BLaER1 treated with 17β-estradiol and CSF1 and Interleukin-3, amounts not matched to agents 10 nM and 100 nM (cell line): ENCODE results near the gene GARNL3.

Experiments
- H3K27ac ChIP-seq, 11 experiments: shearing (Covaris generic); formaldehyde crosslinking; 2 replicates each; pipeline ENCODE4 v1.8.1; 2022
- H3K27me3 ChIP-seq, 11 experiments: shearing (Covaris generic); formaldehyde crosslinking; 2 replicates each; pipeline ENCODE4 v1.8.1; 2022
- H3K36me3 ChIP-seq, 11 experiments: shearing (Covaris generic); formaldehyde crosslinking; 2 replicates each; pipeline ENCODE4 v1.8.1; 2022
- H3K4me1 ChIP-seq, 10 experiments: shearing (Covaris generic); formaldehyde crosslinking; 2 replicates each; pipeline ENCODE4 v1.8.1; 2022
- H3K4me2 ChIP-seq, 11 experiments: shearing (Covaris generic); formaldehyde crosslinking; 2 replicates each; pipeline ENCODE4 v1.8.1; 2022
- H3K4me3 ChIP-seq, 10 experiments: shearing (Covaris generic); formaldehyde crosslinking; 2 replicates each; pipeline ENCODE4 v1.8.1; 2022
- H3K9ac ChIP-seq, 11 experiments: shearing (Covaris generic); formaldehyde crosslinking; 2 replicates each; pipeline ENCODE4 v1.8.1; 2022
- H3K9me3 ChIP-seq, 11 experiments: shearing (Covaris generic); formaldehyde crosslinking; replicated peaks in 1 of 11; 2 replicates each; pipeline ENCODE4 v1.8.1; 2022
- H4K20me1 ChIP-seq, 11 experiments: shearing (Covaris generic); formaldehyde crosslinking; 2 replicates each; pipeline ENCODE4 v1.8.1; 2022
- Cebpa-rat ChIP-seq, 11 experiments: shearing (Covaris generic); IDR thresholded peaks; 2 replicates each; pipeline ENCODE4 v1.8.1; 2022

The GARNL3 gene

DNA sequence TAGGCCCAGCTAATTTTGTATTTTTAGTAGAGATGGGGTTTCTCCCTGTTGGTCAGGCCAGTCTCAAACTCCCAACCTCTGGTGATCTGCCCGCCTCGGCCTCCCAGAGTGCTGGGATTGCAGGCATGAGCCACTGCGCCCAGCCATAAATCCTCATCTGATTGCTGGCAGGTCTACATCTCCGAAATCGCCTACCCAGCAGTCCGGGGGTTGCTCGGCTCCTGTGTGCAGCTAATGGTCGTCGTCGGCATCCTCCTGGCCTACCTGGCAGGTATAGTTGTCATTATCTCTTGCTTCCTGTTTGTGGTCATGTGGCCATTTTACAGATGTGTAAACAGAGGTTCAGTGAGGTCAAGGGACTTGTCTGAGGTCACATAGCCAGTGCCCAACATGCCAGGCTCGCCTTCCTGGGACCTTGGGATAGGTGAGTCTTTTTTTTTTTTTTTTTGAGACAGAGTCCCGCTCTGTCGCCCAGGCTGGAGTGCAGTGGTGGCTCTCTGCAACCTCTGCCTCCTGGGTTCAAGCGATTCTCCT is 135.2 kb downstream of the GARNL3 start:
- Histone ChIP-seq H3K27me3 (peaks cover 16 to 34% (median 28%) of the 10 kb centered on the region in 11 experiments; a peak in 21 of 22 replicates), H3K4me2 (no peak overlapping the region), H4K20me1 (peaks cover 0 to 54% (median 18%) of the 10 kb centered on the region in 11 experiments; a peak in 17 of 22 replicates), H3K4me1 (peaks cover 16 to 23% (median 19%) of the 10 kb centered on the region in 10 experiments), H3K9me3 (no peaks in the 10 kb centered on the region), H3K27ac (no peak overlapping the region), H3K4me3 (no peak overlapping the region), H3K9ac (no peak overlapping the region), H3K36me3 (peaks cover 0 to 43% (median 9%) of the 10 kb centered on the region in 11 experiments; a peak in 12 of 22 replicates)
- no peak for TF ChIP-seq Cebpa-rat (IDR thresholded peaks at IDR 0.05)

DNA sequence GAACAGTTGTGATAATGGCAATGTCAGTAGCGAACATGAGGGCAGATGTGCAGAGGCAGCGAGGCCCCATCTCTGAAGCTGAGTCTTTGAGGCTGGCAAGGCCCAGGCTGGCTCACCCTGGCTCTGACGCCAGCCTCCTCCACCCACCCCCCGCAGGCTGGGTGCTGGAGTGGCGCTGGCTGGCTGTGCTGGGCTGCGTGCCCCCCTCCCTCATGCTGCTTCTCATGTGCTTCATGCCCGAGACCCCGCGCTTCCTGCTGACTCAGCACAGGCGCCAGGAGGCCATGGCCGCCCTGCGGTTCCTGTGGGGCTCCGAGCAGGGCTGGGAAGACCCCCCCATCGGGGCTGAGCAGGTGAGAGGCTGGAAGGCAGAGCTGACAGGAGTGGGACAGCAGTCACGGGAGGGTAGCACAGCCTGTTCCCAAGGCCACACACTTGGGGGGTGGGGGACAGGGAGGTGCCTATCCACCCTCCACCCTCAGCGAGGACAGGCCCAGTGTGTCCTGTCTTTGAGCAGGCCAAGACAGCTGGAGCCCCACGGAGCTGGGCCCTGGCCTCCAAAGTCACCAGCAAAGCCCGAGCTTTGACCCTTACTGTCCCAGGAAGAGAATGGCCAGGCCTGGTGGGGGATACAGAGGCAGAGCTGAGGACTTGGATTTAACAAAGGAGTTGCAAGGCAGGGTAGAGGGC is 138.0 kb downstream of the GARNL3 start:
- TF ChIP-seq Cebpa-rat (IDR thresholded peaks at IDR 0.05) = no peak
- Histone ChIP-seq H3K27ac (no peak overlapping the region), H3K9me3 (no peaks in the 10 kb centered on the region), H3K4me1 (peaks cover 10 to 24% (median 13%) of the 10 kb centered on the region in 10 experiments), H3K36me3 (peaks cover 0 to 61% (median 10%) of the 10 kb centered on the region in 11 experiments; a peak in 13 of 22 replicates), H3K27me3 (peaks cover 0 to 15% (median 12%) of the 10 kb centered on the region in 11 experiments; a peak in 16 of 22 replicates), H3K9ac (no peak overlapping the region), H3K4me3 (no peak overlapping the region), H4K20me1 (peaks cover 0 to 68% (median 18%) of the 10 kb centered on the region in 11 experiments; a peak in 17 of 22 replicates), H3K4me2 (no peak overlapping the region)

DNA sequence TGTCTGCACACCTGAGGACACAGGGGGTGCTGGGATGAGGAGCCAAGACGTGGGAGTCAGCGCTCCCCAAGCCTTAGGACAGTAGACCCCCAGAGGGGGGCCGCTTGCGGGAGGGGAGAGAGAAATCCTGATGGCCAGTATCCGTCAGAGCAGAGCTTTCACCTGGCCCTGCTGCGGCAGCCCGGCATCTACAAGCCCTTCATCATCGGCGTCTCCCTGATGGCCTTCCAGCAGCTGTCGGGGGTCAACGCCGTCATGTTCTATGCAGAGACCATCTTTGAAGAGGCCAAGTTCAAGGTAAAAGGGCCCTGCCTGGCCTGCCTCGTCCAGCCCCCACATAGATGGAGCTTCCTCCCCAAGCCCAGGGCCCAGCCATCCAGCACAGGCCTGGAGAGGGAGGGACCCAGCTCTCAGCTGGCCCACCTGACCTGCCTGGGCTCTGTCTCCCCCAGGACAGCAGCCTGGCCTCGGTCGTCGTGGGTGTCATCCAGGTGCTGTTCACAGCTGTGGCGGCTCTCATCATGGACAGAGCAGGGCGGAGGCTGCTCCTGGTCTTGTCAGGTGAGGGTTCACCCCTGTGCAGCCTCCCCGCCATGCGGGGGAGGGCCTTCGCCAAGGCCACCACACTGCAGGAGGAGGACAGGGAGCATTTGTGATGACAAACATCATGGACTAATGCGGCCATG is 139.1 kb downstream of the GARNL3 start:
- peaks cover 0 to 61% (median 10%) of the 10 kb centered on the region in 11 experiments; a peak in 13 of 22 replicates for H3K36me3 ChIP-seq
- no peaks in the 10 kb centered on the region for H3K9me3 ChIP-seq
- H3K9ac ChIP-seq = no peak overlapping the region
- no peak overlapping the region for H3K4me2 ChIP-seq
- H3K4me3 ChIP-seq = no peak overlapping the region
- TF ChIP-seq Cebpa-rat (IDR thresholded peaks at IDR 0.05) = no peak
- peaks cover 0 to 4% (median 2%) of the 10 kb centered on the region in 11 experiments; a peak in 11 of 22 replicates for H3K27me3 ChIP-seq
- peaks cover 0 to 14% (median 3%) of the 10 kb centered on the region in 10 experiments; a peak in 17 of 20 replicates for H3K4me1 ChIP-seq
- peaks cover 0 to 57% (median 8%) of the 10 kb centered on the region in 11 experiments; a peak in 17 of 22 replicates for H4K20me1 ChIP-seq
- H3K27ac ChIP-seq = no peak overlapping the region

DNA sequence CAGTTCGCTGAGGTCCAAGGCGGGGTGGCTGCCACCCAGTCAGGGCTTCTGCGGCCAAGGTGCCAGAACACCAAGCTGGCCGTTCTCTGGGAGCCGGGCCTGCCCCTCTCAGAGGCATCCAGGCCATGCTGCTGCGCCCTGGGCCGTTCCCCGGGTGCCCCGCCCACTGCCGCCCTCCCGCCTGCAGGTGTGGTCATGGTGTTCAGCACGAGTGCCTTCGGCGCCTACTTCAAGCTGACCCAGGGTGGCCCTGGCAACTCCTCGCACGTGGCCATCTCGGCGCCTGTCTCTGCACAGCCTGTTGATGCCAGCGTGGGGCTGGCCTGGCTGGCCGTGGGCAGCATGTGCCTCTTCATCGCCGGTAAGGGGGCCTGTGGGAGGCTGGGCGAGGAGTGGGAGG is 140.1 kb downstream of the GARNL3 start:
- Histone ChIP-seq H3K4me1 (peaks cover 0 to 12% (median under 1%) of the 10 kb centered on the region in 10 experiments; a peak in 6 of 20 replicates), H3K9ac (no peak overlapping the region), H4K20me1 (peaks cover 0 to 49% (median 0%) of the 10 kb centered on the region in 11 experiments; a peak in 9 of 22 replicates), H3K27ac (no peak overlapping the region), H3K36me3 (peaks cover 0 to 60% (median 10%) of the 10 kb centered on the region in 11 experiments; a peak in 13 of 22 replicates), H3K4me3 (no peak overlapping the region), H3K4me2 (no peak overlapping the region), H3K27me3 (no peaks in the 10 kb centered on the region), H3K9me3 (no peaks in the 10 kb centered on the region)
- TF ChIP-seq Cebpa-rat (IDR thresholded peaks at IDR 0.05) = no peak

DNA sequence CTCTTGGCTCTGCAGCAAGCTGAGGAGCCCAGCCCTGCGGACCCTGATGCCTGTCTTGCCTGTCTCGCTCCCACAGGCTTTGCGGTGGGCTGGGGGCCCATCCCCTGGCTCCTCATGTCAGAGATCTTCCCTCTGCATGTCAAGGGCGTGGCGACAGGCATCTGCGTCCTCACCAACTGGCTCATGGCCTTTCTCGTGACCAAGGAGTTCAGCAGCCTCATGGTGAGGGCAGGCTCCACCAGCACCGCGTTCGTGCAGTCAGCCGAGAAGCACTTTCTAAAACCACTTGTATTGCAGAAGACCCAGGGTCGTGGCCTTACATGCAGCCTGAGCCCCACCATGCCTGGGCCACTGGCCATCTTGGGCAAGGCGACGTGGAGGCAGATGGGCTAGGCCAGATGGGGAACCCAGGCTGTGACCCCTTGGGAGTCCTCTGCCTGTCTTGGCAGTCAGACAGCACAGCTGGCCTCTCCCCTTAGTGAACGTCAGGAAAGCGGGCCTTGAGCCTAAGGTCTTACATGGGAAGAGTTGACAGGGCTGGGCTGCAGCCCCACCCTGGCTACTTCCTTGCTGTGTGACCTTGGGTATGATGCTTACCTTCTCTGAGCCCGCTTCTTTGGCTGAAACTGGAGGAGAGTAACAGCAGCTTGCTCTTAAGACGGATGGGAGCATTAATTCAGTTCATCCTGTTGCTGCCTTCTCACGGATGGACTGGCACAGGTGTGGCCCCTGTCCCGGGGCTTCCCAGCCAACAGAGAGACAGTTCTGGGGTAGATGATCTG is 141.0 kb downstream of the GARNL3 start:
- Histone ChIP-seq H3K9me3 (no peaks in the 10 kb centered on the region), H3K4me2 (no peak overlapping the region), H3K9ac (peak overlapping the region in 1 of 11 experiments; percentile 3; a peak in 1 of 22 replicates), H3K27ac (no peak overlapping the region), H4K20me1 (peaks cover 0 to 49% (median 0%) of the 10 kb centered on the region in 11 experiments; a peak in 7 of 22 replicates), H3K36me3 (peaks cover 0 to 51% (median 10%) of the 10 kb centered on the region in 11 experiments; a peak in 13 of 22 replicates), H3K4me1 (peaks cover 0 to 12% (median 7%) of the 10 kb centered on the region in 10 experiments; a peak in 13 of 20 replicates), H3K27me3 (no peaks in the 10 kb centered on the region), H3K4me3 (no peak overlapping the region)
- TF ChIP-seq Cebpa-rat (IDR thresholded peaks at IDR 0.05) = no peak

DNA sequence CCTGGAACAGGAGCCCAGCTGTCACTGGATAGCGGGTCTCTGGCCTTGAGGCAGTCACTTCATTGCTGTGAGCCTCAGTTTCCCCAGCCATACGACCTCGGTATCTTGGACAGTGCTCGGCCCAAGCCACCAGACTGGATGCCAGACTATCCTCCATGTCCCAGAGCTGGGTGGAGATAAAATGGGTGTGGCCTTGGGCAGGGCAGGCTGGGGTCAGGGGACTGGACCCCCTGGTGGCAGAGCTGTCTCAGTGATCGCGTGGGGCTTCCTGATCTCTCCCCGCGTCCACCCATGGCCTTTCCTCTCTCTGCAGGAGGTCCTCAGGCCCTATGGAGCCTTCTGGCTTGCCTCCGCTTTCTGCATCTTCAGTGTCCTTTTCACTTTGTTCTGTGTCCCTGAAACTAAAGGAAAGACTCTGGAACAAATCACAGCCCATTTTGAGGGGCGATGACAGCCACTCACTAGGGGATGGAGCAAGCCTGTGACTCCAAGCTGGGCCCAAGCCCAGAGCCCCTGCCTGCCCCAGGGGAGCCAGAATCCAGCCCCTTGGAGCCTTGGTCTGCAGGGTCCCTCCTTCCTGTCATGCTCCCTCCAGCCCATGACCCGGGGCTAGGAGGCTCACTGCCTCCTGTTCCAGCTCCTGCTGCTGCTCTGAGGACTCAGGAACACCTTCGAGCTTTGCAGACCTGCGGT is 142.4 kb downstream of the GARNL3 start:
- H3K9me3 ChIP-seq = no peaks in the 10 kb centered on the region
- TF ChIP-seq Cebpa-rat (IDR thresholded peaks at IDR 0.05) = no peak
- no peak overlapping the region for H3K27ac ChIP-seq
- no peaks in the 10 kb centered on the region for H3K27me3 ChIP-seq
- peaks cover 0 to 24% (median 16%) of the 10 kb centered on the region in 10 experiments; a peak in 13 of 20 replicates for H3K4me1 ChIP-seq
- H4K20me1 ChIP-seq = peaks cover 0 to 40% (median 0%) of the 10 kb centered on the region in 11 experiments; a peak in 7 of 22 replicates
- H3K36me3 ChIP-seq = peaks cover 0 to 40% (median 10%) of the 10 kb centered on the region in 11 experiments; a peak in 12 of 22 replicates
- no peak overlapping the region for H3K4me3 ChIP-seq
- H3K9ac ChIP-seq = no peak overlapping the region
- H3K4me2 ChIP-seq = no peak overlapping the region

DNA sequence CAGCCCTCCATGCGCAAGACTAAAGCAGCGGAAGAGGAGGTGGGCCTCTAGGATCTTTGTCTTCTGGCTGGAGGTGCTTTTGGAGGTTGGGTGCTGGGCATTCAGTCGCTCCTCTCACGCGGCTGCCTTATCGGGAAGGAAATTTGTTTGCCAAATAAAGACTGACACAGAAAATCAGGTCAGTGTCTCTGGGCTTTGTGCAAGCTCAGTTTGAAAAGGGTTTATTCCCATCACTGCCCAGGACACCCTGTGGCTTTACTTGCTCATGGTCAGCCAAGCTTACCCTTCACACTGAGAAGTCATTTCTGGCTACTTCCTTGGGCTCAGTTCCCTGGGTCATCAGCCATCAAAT is 142.9 kb downstream of the GARNL3 start:
- no peak for TF ChIP-seq Cebpa-rat (IDR thresholded peaks at IDR 0.05)
- no peak overlapping the region for H3K4me3 ChIP-seq
- H3K4me2 ChIP-seq = no peak overlapping the region
- no peak overlapping the region for H3K27ac ChIP-seq
- peaks cover 0 to 35% (median 10%) of the 10 kb centered on the region in 11 experiments; a peak in 12 of 22 replicates for H3K36me3 ChIP-seq
- no peaks in the 10 kb centered on the region for H3K27me3 ChIP-seq
- H3K9me3 ChIP-seq = no peaks in the 10 kb centered on the region
- H3K4me1 ChIP-seq = peaks cover 0 to 28% (median 17%) of the 10 kb centered on the region in 10 experiments; a peak in 13 of 20 replicates
- H4K20me1 ChIP-seq = peaks cover 0 to 35% (median 0%) of the 10 kb centered on the region in 11 experiments; a peak in 6 of 22 replicates
- H3K9ac ChIP-seq = no peak overlapping the region
